Measurements from ENCODE around the gene YEATS2. TPM values are rescaled to one million over a fixed set of nuclear protein-coding genes. Genes with fewer than 3 reads are reported as not detected.
"Not testable (repeated sequence)": the region's sequence is repeated elsewhere in the genome, so short reads cannot be mapped to it uniquely, and the experiment has no call there.

YEATS2 gene
- polyA plus RNA-seq, 3 donors, result 4.8 to 5.4 (median 5.0) TPM

DNA sequence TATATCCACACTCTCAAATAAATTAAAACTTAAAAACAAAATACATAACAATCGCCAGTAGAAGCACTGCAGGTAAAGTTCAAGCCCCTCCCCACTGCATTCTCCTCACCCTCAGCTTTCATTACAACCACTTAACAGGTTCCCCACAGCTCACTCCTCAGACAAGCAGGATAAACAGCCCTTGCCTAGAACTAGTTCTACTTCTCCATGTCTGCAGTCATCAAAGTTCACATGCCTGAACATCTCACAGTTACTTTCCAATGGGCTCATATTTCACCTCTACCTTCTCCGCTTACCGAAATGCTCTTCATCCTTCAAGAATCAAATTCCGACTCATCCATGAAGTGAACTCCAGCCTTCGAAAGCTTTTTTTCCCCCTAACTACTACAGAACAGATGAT, 4.1 kb downstream of the YEATS2 start:
- 93 to 96% (median 93%) methylated on average over 5 of the region's 5 CpGs for WGBS, 3 donors

DNA sequence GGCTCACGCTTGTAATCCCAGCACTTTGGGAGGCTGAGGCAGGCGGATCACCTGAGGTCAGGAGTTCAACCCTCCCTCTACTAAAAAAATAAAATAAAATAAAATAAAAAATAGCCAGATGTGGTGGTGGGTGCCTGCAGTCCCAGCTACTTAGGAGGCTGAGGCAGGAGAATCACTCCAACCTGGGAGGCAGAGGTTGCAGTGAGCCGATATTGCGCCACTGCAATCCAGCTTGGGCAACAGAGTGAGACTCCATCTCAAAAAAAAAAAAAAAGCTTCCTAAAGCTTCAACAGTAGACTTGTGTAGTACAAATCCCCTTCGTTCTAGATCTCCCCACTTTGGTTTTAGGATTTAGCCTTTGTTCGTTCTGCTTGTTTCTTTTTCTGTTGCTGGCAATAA, 6.3 kb downstream of the YEATS2 start:
- 84 to 96% (median 95%) methylated on average over 6 of the region's 6 CpGs for WGBS, 3 donors
- H3K27ac ChIP-seq (ENCODE audit: low read depth, low read length), result not testable (repeated sequence)

More for the DNA sequence above, 4.1 kb downstream of the YEATS2 start:
- no peak overlapping the region for H3K27ac ChIP-seq (ENCODE audit: low read depth, low read length)

DNA sequence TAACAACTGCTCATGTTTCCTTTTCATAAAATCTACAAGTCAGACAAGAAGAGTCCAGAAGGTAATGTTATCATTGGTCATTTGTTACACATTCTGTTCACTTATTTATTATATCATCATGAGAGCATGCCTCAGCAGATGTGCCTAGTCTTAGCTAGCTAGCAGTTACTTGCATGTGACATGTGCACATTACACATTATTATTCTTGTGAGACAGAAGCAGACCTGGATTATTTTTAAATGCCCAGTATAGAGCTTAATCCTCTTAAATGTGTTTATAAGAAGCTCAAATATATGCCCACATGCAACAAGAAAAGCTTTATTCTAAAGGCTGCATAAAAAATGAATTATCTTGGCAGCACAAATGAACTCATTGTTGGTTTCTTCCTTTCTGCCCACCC, 12.6 kb downstream of the YEATS2 start:
- no peak overlapping the region for H3K27ac ChIP-seq (ENCODE audit: low read depth, low read length)

DNA sequence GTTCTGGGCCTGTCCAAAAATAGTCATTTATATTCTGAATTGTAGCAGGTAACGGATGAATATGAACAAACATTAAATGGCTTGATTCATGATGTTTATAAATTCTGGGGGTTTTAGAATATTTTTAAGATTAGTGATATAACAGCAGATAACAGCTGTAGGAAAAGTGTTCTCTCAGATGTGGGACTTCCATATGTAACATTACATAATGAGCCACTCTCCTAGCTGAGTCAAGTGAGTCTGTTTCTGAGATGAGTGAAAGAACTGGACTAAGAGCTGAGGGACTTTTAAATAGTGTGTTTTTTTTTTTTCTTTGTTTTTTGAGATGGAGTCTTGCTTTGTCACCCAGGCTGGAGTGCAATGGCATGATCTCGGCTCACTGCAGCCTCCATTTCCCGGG, 13.9 kb downstream of the YEATS2 start:
- no peak overlapping the region for H3K27ac ChIP-seq (ENCODE audit: low read depth, low read length)
- WGBS, 3 donors, result 97 to 99% (median 98%) methylated on average over 3 of the region's 3 CpGs

DNA sequence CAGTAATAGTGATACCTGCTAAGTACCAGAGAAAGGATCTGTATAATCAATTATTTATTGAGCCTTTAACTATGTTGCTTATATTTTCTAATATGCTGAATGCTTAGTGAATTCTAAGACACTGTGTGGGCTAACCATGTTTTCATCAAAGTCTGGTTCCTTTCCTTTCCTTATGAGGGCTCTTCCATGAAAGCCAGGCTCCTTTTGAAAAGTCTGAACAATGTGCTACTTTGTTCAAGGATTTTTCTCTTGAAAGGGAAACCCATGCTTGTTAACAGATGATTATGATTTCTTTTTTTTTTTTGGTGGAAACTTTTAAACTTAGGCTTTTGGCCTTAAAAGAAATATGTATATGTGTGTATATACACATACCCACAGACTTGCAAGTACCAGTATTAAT, 17.0 kb downstream of the YEATS2 start:
- no peak overlapping the region for H3K27ac ChIP-seq (ENCODE audit: low read depth, low read length)

DNA sequence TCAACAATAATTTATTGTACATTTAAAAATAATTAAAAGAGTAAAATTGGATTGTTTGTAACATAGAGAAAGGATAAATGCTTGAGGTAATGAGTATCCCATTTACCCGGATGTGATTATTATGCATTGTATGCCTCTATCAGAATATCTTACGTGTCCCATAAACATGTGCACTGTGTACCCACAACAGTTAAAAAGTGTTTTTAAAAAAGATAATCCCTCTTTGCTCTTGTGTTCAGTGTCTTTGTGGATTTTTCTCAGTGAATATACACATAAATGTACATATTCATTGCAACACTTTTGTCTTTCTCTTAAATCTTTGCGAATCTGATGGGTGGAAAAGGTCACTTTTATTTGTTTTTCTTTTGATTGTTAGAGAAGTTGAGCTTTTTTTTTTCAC, 20.4 kb downstream of the YEATS2 start:
- 87 to 95% (median 93%) methylated on average over 3 of the region's 3 CpGs for WGBS, 3 donors
- H3K27ac ChIP-seq (ENCODE audit: low read depth, low read length), result no peak overlapping the region

DNA sequence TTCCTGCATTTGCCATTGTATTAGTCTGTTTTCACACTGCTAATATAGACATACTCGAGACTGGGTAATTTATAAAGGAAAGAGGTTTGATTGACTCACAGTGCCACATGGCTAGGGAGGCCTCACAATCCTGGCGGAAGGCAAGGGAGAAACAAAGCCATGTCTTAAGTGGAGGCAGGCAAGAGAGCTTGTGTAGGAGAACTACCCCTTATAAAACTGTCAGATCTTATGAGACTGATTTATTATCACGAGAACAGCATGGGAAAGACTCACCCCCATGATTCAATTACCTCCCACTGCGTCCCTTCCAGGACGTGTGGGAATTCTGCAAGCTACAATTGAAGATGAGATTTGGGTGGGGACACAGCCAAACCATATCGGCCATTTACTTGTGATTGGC, 27.8 kb downstream of the YEATS2 start:
- WGBS, 3 donors, result 52 to 87% (median 72%) methylated on average over 6 of the region's 6 CpGs
- H3K27ac ChIP-seq (ENCODE audit: low read depth, low read length), result no peak overlapping the region

DNA sequence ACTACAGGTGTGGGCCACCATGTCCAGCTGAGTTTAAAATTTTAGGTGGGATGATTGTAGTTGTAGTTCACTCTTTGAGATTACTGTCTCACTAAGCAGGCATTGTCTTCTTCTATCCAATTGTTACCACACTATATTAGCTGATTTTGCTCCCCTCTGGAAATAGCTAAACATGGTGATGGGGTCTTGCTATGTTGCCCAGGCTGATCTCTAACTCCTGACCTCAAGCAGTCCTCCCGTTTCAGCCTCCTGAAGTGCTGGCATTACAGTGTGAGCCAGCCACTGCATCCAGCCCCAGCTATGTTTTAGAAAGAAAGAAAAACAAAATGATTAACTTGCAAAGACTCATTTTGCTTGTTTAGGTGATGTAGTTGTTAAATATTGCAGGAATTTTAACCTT, 30.6 kb downstream of the YEATS2 start:
- 97 to 100% (median 100%) methylated on average over 1 of the region's 1 CpG for WGBS, 3 donors
- no peak overlapping the region for H3K27ac ChIP-seq (ENCODE audit: low read depth, low read length)

DNA sequence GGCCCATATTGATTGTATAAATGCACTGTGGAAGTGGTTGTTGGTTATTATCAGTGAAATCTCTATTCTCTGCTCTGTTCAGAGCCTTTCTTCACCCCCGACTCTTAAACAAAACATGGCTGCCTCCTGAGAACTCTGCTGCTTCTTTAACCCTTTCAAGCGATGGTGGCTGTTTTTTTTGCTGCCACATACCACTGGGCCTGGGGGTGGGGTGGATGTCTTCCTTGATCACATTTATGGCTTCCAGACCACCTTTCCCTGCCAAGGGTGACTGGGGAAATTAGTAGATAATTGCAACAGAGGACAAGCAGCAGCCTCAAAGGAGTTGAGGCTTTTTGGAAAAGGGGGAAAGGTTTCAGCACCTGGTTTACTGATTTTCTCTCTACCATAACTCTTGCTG, 32.8 kb downstream of the YEATS2 start:
- H3K27ac ChIP-seq (ENCODE audit: low read depth, low read length), result no peak overlapping the region
- 85 to 96% (median 87%) methylated on average over 2 of the region's 2 CpGs for WGBS, 3 donors

DNA sequence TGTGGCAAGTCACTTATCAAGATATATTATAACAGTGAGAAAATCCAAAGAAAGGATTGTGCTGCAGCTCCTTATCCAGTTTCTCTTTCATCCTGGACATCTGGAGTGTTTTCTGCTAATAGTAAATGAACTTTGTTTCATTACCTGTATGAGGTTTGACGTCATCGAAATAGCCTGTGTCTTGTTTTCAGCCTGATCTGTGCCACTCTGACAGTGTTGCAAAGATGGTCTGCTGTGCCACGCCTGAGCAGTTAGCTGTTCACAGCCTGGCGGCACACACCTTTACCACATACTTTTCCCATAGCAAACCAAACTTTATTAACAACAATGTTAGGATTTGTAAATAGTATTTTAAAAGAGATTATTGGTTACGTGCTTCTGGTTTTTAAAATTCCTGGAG, 34.0 kb downstream of the YEATS2 start:
- WGBS, 3 donors, result 87 to 96% (median 95%) methylated on average over 5 of the region's 5 CpGs
- H3K27ac ChIP-seq (ENCODE audit: low read depth, low read length), result no peak overlapping the region

DNA sequence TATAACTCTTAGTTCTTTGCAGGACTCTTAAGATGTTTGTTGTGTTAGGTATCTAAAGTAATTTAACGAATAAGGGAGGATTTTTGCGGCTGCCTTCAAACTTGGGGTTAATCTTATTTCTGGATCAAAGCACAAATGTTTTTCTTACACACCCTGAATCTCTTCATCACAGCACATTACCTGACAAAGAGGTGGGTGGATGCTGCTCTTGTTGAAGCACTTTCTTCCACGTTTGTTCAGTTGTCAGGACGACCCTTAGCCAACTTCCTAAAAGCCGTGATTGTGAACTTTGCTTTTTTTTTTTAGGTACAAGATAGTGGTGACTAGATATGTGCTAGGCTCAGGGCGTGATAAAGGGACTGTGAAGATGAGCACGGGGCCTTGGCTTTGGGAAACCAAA, 36.0 kb downstream of the YEATS2 start:
- no peak overlapping the region for H3K27ac ChIP-seq (ENCODE audit: low read depth, low read length)
- WGBS, 3 donors, result 78 to 91% (median 80%) methylated on average over 7 of the region's 7 CpGs

DNA sequence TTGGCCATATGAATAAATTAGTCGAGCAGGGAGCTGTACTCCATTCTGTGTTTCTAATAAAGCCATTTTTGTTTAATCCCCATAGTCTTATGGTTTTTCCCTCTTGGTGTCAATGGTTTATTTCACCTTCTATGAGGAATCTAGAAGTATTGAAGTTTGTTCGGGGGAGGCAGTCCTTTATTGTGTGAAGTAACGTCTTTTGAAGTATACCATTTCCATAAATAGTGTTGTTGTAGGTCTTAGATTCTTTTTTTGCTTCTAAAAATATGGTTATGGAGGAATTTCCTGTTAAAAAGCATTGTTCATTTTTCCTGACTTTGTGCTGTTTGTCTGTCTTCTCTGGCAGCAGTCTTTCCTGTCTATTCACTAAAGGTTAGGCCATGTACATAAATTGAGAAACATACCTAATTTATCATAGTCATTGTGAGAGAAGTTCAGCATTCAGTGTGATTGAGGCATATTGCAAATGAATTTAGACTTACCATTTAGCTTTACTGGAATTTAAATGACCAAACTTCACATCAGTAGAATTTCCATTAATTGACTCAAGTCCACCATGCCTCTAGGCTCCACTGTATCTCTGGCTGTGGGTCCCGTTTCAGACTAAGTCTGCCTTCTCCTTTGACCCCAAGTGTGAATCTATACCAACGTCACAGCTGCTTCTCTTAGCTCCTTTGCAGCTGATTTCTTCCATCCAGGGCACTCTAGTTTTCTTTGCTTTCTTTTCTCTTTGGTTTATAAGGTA, 37.3 kb downstream of the YEATS2 start:
- 75 to 89% (median 77%) methylated on average over 5 of the region's 5 CpGs for WGBS, 3 donors
- no peak overlapping the region for H3K27ac ChIP-seq (ENCODE audit: low read depth, low read length)

DNA sequence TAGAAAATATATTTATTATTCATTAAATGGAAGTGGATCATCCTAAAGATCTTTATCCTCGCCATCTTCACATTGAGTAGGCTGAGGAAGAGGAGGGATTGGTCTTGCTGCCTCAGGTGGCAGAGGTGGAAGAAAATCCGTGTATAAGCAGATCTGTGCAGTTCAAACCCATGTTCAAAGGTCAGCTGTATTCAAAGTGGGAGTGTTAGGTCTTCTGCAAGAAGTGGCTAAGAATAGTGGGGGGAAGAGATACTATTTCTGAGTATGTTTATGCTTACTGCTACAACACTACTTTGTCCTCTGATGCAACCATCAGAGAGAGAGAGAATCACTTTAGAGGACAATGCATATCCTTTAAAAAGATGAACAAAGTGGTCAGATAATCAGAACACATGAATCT, 39.5 kb downstream of the YEATS2 start:
- no peak overlapping the region for H3K27ac ChIP-seq (ENCODE audit: low read depth, low read length)
- 80 to 87% (median 83%) methylated on average over 2 of the region's 2 CpGs for WGBS, 3 donors

DNA sequence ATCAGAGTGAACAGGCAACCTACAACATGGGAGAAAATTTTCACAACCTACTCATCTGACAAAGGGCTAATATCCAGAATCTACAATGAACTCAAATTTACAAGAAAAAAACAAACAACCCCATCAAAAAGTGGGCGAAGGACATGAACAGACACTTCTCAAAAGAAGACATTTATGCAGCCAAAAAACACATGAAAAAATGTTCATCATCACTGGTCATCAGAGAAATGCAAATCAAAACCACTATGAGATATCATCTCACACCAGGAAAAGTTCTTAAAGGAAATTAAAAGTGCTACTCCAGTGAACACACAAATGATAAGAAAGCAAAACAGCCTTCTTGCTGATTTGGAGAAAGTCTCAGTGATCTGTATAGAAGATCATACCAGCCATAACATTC, 42.6 kb downstream of the YEATS2 start:
- 100% methylated on average over 1 of the region's 1 CpG; no CpG with 5 or more reads in 2 of the 3 donors for WGBS, 3 donors
- not testable (repeated sequence) for H3K27ac ChIP-seq (ENCODE audit: low read depth, low read length)

DNA sequence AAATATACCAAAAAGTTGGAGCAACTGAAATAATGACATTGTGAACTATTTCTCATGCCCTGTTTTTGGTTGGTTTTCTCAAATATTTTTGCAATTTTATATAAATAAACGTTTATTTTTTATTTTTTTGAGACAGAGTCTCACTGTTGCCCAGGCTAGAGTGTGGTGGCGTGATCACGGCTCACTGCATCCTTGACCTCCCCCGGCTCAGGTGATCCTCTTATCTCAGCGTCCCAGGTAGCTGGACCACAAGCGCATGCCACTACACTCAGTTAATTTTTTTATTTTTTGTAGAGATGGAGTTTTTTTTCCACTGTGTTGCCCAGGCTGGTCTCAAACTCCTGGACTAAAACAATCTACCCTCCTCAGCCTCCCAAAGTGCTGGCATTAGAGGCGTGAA, 45.6 kb downstream of the YEATS2 start:
- 92 to 95% (median 94%) methylated on average over 7 of the region's 7 CpGs for WGBS, 3 donors
- H3K27ac ChIP-seq (ENCODE audit: low read depth, low read length), result no peak overlapping the region

DNA sequence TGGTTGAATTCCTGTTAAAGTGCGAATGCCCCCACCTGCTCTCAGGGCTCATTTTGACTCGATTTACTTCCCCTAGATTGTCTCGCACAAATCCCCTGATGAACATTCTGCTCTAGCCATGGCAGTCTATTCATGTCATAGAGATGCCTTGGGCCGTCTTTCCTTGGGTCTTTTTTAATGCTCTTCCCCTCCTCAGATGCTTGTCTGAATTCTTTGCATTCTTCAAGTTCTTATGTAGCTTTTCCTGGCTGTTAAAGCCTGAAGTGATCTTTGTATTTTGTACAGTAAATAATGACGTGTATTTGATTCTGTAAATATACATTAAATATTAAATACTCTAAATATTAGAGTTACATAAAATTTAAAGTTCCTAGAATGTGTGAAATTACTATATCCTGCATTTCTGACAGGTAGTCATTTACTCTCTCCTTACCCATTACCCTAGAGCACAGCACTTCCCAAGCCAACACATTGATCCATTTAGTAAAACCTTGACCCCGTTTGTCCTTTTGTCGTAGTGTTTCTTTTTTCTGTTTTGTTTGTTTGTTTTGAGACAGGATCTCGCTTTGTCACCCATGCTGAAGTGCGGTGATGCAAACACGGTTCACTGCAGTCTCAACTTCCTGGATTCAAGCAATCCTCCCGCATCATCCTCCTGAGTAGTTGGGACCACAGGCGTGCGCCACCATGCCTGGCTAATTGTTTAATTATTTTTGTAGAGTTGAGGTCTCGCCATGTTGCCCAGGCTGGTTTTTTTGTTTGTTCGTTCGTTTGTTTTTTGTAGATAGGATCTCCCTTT, 47.9 kb downstream of the YEATS2 start:
- WGBS, 3 donors, result 84 to 86% (median 86%) methylated on average over 16 of the region's 16 CpGs

DNA sequence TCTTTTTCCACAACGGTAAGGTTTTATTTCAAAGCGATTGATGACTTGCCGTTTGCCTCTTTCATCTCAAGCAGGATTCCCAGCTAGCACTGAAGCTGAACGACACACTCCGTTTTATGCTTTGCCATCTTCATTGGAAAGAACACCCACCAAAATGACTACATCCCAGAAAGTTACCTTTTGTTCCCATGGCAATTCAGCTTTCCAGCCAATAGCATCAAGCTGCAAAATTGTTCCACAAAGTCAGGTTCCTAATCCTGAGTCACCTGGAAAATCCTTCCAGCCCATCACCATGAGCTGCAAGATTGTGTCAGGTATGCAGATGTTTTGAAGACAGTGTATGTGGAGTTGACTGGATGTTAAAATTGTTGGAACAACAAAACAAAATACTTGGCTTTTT, 56.5 kb downstream of the YEATS2 start:
- 91 to 94% (median 93%) methylated on average over 5 of the region's 5 CpGs for WGBS, 3 donors
- H3K27ac ChIP-seq (ENCODE audit: low read depth, low read length), result no peak overlapping the region

More for the DNA sequence above, 47.9 kb downstream of the YEATS2 start:
- H3K27ac ChIP-seq (ENCODE audit: low read depth, low read length), result no peak overlapping the region

DNA sequence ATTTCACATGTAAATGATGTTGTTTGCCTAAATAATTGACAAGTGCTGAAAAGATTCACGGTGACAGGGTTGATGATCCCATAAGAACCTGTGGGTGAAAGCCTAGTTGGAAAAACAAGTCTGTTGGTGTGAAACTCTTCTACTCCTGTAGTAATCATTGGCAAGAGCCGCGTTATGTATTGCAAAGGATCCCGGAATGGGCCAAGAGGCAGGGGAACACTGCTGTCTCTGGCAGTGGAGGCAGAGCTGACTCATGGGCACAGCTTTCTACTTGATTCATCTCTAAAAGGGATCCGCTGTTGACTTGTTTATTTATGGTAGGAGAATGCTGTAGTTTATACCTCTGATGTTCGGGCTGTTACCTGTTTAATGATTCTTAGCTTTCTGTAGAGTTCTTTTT, 64.7 kb downstream of the YEATS2 start:
- no peak overlapping the region for H3K27ac ChIP-seq (ENCODE audit: low read depth, low read length)
- 83 to 95% (median 92%) methylated on average over 6 of the region's 6 CpGs for WGBS, 3 donors

DNA sequence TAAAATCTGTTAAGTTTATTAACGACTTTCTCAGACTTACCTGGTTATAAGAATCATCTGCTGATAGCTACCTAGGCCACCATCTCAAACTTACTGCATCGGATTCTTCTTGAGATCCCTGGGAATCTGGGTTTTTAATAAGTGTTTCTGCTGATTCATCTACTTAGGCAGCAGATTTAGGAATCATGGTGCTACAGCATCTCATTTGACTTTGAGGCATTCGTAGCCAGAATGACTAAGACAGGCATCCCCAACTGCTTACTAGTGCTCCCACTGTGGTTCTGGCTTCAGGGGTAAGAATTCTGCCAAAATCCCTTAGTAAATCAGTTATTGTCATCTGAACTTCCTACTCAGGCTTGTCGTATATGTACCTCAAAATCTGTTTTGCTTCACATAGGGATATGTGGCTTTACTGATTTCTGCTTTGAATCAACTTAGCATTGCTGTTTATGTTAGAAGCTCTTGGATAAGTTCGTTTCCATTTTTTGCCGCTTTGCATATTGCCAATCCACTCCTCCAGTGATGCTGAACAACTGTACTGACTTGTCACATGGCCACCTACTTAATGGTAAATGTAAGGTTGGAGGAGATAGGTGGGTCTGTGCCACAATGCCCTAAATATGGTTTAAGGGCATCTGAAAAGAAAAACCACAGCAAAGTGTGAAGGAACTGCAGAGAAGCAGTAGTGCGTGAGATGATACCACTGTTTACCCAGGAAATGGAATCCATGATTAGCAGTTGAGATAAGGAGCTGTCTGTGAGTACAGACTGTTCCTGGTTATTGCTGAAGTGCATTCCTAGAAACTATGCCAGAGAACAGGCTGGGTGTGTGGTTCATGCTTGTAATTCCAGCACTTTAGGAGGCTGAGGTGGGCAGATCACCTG, 67.5 kb downstream of the YEATS2 start:
- H3K27ac ChIP-seq (ENCODE audit: low read depth, low read length), result no peak overlapping the region
- 82 to 85% (median 83%) methylated on average over 7 of the region's 7 CpGs for WGBS, 3 donors
